ENCODE results near the gene ALPK3.

ALPK3 gene

GRCh38 chr15:84831613-84832012 lies 14.5 kb downstream of the ALPK3 start:
- no peak overlapping the region for H3K4me3 ChIP-seq (ENCODE audit: control insufficient read depth, low read depth, low read length)
- TF ChIP-seq CTCF (IDR thresholded peaks at IDR 0.05; ENCODE audit: control insufficient read depth, insufficient read depth, low read depth, low read length, missing control alignments) = no peak
- no peak for DNase-seq (ENCODE audit: low read depth)

- TF ChIP-seq CTCF (IDR thresholded peaks at IDR 0.05; ENCODE audit: control insufficient read depth, insufficient read depth, low read depth, low read length, missing control alignments) = no peak
- H3K4me3 ChIP-seq (ENCODE audit: control insufficient read depth, low read depth, low read length) = no peak overlapping the region
- no peak for DNase-seq (ENCODE audit: low read depth)
These were observed 15.4 kb downstream of the ALPK3 start for GRCh38 chr15:84832448-84833040.

GRCh38 chr15:84833447-84834228 lies 16.5 kb downstream of the ALPK3 start:
- DNase-seq (ENCODE audit: low read depth) = no peak
- H3K4me3 ChIP-seq (ENCODE audit: control insufficient read depth, low read depth, low read length) = no peak overlapping the region

GRCh38 chr15:84834229-84834955 lies 17.2 kb downstream of the ALPK3 start:
- no peak for DNase-seq (ENCODE audit: low read depth)
- no peak for TF ChIP-seq CTCF (IDR thresholded peaks at IDR 0.05; ENCODE audit: control insufficient read depth, insufficient read depth, low read depth, low read length, missing control alignments)
- no peak overlapping the region for H3K4me3 ChIP-seq (ENCODE audit: control insufficient read depth, low read depth, low read length)

More at GRCh38 chr15:84833447-84834228, 16.5 kb downstream of the ALPK3 start:
- no peak for TF ChIP-seq CTCF (IDR thresholded peaks at IDR 0.05; ENCODE audit: control insufficient read depth, insufficient read depth, low read depth, low read length, missing control alignments)

DNA sequence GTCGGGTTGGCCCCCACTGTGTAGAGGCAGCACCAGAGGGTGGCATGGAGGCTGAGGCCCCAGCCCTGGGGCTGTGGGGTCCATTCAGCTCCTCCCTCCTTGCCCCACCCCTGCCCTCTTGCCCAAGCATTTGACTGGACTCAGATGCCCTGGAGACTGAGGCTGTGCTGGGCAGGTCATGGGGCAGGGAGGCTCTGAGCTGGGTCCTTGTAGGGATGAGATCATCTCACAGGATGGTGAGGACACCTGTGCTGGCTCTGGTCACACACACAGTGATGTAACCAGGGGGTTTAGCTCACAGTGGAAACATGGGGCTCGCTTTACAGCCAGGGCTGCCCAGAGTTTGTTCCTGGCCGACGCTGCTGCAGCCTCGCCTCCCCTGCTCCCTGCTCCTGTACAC lies 17.8 kb downstream of the ALPK3 start:
- DNase-seq (ENCODE audit: low read depth) = no peak
- H3K4me3 ChIP-seq (ENCODE audit: control insufficient read depth, low read depth, low read length) = no peak overlapping the region
- no peak for TF ChIP-seq CTCF (IDR thresholded peaks at IDR 0.05; ENCODE audit: control insufficient read depth, insufficient read depth, low read depth, low read length, missing control alignments)

DNA sequence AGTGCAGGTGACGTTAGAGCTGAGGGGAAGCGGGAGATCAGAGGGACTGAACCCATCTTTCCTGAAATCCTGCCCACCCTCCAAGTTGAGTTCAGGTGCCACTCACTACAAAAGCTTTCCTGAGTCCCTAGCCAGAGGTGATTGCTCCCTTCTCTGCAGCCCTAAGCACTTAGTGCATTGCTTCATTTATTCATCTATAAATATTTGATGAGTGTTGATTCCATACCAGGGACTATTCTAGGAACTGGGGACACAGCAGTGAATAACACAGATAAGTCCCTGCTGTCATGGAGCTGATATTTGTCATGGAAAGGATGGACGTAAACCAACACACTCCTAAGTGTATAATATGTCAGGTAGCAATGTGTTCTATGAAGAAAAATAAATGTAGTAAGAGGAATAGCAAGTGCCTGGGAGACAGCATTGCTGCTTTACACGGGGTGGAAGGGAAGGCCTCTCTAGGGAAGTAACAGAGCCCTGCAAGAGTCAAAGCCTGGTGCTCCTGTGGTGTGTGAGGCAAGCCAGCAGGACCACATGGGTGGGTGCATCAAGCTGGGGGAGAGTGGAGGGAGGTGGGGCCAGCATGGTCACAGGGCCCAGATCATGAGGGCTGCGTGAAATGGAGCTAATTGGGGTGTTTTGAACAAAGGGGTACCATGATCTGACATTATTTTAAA lies 18.6 kb downstream of the ALPK3 start:
- DNase-seq (ENCODE audit: low read depth) = no peak
- H3K4me3 ChIP-seq (ENCODE audit: control insufficient read depth, low read depth, low read length) = no peak overlapping the region
- TF ChIP-seq CTCF (IDR thresholded peaks at IDR 0.05; ENCODE audit: control insufficient read depth, insufficient read depth, low read depth, low read length, missing control alignments) = no peak

Data from AG09309 (cell line).